Femur (tissue), 1 donor: ENCODE data around the gene PGR.
"Not testable (repeated sequence)": the region's sequence is repeated elsewhere in the genome, so short reads cannot be mapped to it uniquely, and the experiment has no call there.

Source experiments
- DNase-seq: peaks from one replicate; pipeline ENCODE4 v3.0.0-alpha.2; 2017

PGR gene

DNA sequence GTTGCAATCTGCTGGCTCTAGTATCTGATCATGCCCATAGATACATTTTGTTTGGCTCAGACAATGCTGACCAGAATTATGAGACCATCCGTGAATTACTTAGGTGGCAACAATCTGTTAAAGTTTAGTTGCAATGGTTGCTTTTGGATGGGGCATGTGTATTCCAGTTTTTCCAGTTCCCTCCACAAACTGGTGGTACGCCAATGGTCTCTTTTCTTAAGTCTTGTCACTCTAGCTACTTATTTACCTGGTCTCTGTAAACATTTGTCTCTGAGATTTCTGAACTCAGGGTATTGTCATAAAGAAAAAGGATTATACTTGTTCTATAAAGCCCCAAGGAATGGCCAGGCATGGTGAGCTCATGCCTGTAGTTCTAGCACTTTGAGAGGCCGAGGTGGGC lies 65.9 kb downstream of the PGR start:
- no peak for DNase-seq

DNA sequence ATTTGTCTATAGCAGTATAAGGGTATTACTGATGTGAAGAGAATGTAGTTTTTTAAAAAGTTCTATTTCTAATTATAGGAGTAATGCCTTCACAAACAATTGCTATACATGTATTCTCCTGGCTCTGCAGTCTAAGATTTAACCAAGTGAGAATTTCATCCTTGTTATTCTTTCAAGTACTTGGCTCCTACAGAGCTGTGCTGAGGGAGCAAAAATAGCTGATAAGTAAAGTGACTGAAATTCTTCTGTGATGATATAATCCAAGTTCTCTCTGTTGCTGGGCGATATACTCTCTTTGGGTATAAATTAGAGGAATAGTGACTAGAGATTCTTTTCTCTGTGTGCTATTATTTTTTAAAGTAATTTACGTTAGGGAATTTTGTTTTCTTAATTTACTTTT lies 68.0 kb downstream of the PGR start:
- DNase-seq, result no peak

DNA sequence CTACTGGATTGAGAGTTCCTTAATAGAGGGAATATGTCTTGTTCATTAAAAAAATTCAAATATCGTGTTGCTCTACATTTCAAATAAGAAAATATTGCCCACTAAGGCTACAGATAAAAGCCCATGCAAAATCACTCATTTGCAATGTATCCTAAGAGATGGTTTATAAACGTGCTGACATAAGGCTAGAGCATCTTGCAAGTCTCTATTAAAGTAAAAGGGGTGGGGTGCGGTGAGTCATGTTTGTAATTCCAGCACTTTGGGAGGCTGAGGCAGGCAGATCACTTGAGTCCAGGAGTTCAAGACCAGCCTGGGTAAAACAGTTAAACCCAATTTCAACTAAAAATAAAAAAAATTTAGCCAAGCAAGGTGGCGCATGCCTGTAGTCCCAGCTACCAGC lies 70.3 kb downstream of the PGR start:
- DNase-seq, result no peak

GRCh38 chr11:101053492-101053891 lies 76.1 kb downstream of the PGR start:
- no peak for DNase-seq

DNA sequence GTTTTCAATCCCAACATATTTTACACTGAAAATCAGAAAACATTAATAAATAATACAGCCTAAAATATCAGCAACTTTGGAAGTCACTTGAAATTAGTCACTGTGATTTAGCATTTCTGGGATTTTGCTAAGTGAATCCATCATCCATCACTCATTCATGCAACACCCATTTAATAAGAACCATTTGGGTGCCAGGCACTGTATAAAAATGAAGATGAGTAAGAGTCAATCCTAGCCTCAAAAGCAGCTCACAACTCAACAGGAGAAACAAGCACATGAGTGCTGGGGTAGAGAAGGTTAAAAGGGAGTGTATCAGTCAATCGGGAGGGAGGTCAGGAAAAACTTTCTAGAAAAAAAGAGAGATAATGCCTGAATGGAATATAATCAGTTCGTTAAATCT lies 77.9 kb downstream of the PGR start:
- no peak for DNase-seq

DNA sequence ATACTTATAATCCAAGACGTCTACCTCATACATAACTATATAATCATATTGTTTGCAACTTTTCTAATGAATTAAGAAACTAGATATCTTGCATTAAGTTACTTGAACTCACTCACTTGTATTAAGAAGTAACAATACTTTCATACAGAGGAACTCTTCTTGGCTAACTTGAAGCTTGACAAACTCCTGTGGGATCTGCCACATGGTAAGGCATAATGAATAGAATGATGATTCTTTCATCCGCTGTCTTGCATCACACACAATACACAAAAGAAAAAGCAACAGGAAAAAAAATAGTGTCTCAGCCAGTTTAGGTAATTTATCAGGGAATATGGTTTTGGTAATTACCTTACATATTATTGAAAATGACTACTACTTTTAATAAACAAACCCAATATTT lies 79.8 kb downstream of the PGR start:
- DNase-seq, result no peak

DNA sequence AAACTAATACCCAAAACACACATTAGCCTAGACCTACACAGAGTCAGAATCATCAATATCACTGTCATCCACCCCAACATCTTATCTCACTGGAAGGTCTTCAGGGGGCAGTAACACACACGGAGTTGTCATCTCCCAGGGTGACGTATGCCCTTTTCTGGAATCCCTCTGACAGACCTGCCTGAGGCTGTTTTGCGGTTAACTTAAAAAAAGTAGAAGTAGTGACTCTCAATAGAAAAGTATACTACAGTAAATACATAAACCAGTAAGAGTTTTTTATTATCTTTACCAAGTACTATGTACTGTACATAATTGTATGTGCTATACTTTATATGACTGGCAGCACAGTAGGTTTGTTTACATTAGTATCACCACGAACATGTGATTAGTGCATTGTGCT lies 80.5 kb downstream of the PGR start:
- DNase-seq, result no peak

GRCh38 chr11:101048479-101048878 lies 81.1 kb downstream of the PGR start:
- DNase-seq, result no peak

GRCh38 chr11:101046947-101047346 lies 82.7 kb downstream of the PGR start:
- no peak for DNase-seq

DNA sequence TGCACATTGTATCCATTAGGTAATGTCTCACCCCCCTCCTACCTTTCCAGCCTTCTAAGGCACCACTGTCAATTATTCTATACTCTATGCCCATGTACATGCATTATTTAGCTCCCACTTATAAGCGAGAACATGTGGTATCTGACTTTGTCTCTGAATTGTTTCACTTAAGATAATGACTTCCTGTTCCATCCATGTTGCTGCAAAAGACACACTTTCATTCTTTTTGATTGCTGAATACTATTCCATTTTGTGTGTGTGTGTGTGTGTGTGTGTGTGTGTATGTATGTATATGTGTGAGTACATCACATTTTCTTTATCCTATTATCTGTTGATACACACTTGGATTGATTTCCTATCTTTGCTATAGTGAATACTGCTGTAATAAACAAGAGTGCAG lies 84.2 kb downstream of the PGR start:
- no peak for DNase-seq

GRCh38 chr11:101043940-101044339 lies 85.7 kb downstream of the PGR start:
- no peak for DNase-seq

- DNase-seq, result no peak
These were observed 93.7 kb downstream of the PGR start for GRCh38 chr11:101035872-101036271.

GRCh38 chr11:101034076-101034475 lies 95.5 kb downstream of the PGR start:
- DNase-seq, result peak; percentile 84

DNA sequence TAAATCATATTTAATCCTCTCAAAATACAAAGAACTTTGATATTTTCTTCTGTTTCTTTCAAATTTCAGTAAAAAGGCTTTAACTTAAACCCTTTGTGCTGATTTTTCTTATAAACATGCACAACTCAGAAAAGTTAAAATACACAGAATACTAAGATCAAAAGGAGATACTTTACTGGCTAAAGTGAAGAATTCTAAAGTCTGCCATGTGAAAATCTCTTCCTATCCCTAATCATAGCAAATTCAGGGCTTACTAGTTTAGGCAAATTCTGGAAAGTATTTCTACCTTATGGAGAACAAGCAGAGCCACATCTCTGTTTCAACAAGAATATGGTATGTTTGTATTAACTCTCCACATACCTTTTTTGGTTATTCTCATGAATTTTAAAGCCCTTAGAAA lies 96.6 kb downstream of the PGR start:
- DNase-seq, result no peak

GRCh38 chr11:101031713-101032112 lies 97.9 kb downstream of the PGR start:
- DNase-seq, result no peak

DNA sequence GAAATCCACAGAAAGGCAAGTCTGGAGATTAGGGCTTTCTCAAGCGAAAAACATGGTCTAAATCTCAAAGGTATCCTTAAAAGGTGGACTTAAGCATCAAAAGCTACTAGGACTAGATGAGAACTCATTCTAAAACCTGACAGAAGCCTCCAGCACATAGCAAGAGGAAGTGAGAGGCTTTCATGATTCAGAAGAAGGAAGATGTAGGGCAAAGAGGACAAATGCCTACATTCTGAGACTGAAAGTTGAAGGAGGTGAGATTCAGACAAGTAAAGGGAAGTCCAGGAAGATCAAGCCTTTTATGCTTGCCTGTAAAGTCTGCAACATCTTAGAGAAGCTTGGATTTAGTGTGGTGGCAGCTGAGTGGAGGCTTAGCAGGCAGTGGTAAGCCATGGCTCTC lies 98.9 kb downstream of the PGR start:
- no peak for DNase-seq

DNA sequence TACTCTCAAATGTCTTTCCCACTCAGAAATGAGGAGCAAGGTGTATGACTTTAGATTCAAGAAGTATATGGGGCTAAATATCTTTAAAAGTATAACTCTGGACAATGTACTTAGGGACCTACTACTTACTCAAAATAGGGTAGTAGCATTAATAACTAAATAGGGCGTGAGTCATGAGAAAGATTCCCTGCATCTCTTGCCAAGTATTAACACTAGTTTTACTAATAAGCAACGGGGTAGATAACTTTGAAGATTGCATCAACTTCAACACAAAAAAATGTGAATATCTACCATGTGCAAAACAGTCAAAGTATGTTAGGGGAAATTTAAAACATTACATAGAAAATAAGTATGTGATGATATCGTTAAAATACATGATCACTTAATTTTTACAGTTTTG lies 99.6 kb downstream of the PGR start:
- no peak for DNase-seq

DNA sequence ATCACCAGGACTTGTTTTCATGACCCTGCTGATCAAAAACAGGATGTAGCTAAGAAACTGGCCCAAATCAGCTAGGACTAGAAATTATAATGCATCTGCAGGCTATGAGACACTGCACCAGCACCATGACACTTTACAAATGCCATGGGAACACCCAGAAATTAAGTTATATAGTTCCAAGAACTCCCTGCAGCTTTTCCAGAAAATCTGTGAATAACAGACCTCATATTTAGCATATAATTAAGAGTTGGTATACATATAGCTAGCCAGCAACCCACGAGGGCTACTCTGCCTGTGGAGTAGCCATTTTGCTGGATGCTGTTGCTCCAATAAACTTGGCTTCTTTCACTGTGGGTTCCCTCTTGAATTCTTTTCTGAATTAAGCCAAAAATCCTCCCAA lies 101.0 kb downstream of the PGR start:
- DNase-seq, result no peak

- no peak for DNase-seq
These were observed 107.4 kb downstream of the PGR start for GRCh38 chr11:101022256-101022655.

DNA sequence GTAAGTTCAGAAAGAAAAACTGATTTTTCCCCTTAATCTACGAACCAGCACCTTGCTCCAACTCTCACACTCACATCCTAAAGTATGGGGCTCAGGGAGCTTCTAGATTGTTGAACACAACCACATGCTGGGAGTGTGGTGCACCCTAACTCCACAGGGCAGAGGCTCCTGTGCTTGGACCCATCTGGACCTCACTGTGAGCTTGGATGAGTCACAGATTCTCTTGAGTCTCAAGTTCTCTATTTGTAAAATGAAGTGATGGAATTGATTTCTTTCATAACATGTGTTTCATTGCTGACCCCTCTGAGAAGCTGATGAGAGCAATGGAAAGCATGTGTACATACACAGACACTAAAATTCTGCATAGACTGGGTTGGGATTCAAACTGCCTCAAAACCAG lies 109.7 kb downstream of the PGR start:
- no peak for DNase-seq

- DNase-seq, result no peak
These were observed 114.9 kb downstream of the PGR start for GRCh38 chr11:101014600-101015285.

DNA sequence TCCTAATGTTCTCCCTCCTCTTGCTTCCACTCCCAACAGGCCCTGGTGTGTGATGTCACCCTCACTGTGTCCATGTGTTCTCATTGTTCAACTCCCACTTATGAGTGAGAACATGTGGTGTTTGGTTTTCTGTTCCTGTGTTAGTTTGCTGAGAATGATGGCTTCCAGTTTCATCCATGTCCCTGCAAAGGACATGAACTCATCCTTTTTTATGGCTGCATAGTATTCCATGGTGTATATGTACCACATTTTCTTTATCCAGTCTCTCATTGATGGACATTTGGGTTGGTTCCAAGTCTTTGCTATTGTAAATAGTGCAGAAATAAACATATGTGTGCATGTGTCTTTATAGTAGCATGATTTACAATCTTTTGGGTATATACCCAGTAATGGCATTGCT lies 115.9 kb downstream of the PGR start:
- not testable (repeated sequence) for DNase-seq

- no peak for DNase-seq
These were observed 117.7 kb downstream of the PGR start for GRCh38 chr11:101011881-101012280.

GRCh38 chr11:101010899-101011298 lies 118.7 kb downstream of the PGR start:
- no peak for DNase-seq

DNA sequence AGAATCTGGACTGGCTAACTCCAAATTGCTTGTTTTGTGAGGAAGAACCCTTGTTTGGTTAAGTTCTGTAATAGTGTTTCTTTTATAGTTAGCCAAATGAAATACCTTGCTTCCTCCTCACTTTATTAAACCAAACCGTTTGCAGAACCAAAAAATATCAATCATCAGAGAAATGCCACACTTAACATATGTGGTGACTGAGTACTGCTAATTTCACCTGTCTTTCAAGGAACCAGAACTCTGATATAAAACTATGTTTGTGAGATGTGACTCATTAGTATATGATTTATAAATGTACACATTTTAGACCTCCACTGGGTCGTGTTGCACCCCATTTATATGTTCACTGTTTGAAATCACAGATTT lies 119.9 kb downstream of the PGR start:
- no peak for DNase-seq
